ENCODE measurements around the gene LONP2. TPM values are rescaled to one million over a fixed set of nuclear protein-coding genes. Genes with fewer than 3 reads are reported as not detected.

The LONP2 gene
- total and polyA plus RNA-seq, 3 donors from 2014 or later: 36.4 to 51.7 (median 51.1) TPM

DNA sequence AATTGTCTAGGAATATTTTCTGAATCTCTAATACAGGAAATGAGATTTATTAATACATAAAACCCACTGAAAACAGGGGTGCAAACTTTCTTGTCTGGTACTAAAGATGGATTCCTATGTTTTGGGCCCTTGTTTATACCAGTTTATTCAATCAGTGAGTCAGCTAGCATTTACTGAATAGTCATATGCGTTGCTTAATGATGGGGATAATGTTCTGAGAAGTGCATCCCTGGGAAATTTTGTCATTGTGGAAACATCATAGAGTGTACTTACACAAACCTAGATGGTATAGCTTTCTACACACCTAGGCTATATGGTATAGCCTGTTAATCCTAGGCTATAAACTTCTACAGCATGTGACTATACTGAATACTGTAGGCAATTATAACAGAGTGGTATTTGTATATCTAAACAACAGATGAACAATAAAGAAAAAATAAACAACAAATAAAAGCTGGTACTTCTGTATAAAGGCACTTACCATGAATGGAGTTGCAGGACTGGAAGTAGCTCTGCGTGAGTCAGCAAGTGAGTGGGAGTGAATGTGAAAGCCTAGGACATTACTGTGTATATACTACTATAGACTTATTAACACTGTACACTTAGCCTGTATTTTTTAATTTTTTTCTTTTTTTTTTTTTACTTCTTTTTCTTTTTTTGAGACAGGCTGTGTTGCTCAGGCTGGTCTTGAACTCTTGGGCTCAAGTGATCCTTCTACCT, 77.4 kb downstream of the LONP2 start:
- intact Hi-C loops (cut with DNase I; ENCODE audit: low total_unique reads): no loop called here
- DNase-seq: no peak
- WGBS, 2 donors: 83 to 90% methylated on average over 2 of the region's 2 CpGs

DNA sequence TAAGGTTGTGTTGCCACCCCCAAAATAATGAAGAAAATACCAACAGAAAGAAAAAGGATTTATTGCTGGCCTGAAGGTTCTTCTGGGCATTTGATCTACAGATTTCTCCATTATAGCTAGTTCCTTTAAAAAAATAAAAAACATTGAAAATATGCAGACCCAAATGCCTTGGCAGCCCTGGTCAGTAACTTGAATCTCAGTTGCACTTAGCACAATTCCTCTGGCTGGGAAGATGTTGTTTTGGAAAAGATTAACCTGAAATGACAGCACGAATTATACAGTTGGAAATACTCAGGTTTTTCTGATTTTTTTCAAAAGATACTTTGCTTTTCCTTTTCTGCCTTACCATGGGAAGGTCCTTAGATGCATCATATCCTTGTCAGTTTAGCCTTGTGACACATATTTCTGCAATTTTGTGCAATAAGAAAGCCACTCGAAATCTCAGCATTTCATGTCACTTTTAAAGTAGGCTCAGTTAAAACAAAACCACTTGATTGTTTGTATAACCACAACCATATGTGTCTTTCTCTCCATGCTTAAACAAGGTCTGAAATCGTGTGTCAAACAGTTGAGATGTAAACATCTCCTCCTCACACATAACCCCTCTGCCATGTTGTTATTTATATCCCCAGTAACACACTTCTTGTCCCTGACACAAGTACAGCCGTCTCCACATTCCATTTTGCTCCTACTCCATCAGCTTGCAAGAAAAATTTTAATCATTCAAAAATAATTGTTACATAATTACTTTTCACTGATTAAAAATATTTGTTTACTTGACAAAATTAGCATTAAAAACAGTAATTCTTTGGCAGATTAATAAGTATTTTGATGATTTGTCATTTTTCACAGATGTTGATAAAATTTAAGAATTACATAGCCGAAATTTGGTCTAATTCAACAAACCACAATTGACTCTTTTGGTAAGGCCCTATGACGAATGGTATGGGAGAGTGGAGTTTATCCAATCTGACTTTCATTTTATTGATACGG, 80.0 kb downstream of the LONP2 start:
- Histone ChIP-seq H3K36me3 (ENCODE audit: low read depth, missing control alignments) (no peaks in the 10 kb centered on the region), H3K4me3 (no peak overlapping the region), H3K27me3 (no peaks in the 10 kb centered on the region), H3K4me1 (no peaks in the 10 kb centered on the region), H3K27ac (no peak overlapping the region), H3K9me3 (no peaks in the 10 kb centered on the region)
- intact Hi-C loops (cut with DNase I; ENCODE audit: low total_unique reads): no loop called here
- TF ChIP-seq POLR2A (IDR thresholded peaks at IDR 0.05): no peak
- TF ChIP-seq, protein P1, sequence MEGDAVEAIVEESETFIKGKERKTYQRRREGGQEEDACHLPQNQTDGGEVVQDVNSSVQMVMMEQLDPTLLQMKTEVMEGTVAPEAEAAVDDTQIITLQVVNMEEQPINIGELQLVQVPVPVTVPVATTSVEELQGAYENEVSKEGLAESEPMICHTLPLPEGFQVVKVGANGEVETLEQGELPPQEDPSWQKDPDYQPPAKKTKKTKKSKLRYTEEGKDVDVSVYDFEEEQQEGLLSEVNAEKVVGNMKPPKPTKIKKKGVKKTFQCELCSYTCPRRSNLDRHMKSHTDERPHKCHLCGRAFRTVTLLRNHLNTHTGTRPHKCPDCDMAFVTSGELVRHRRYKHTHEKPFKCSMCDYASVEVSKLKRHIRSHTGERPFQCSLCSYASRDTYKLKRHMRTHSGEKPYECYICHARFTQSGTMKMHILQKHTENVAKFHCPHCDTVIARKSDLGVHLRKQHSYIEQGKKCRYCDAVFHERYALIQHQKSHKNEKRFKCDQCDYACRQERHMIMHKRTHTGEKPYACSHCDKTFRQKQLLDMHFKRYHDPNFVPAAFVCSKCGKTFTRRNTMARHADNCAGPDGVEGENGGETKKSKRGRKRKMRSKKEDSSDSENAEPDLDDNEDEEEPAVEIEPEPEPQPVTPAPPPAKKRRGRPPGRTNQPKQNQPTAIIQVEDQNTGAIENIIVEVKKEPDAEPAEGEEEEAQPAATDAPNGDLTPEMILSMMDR (IDR thresholded peaks at IDR 0.05): no peak
- DNase-seq: no peak
- 81 to 84% methylated on average over 7 of the region's 7 CpGs for WGBS, 2 donors

More for the DNA sequence above, 77.4 kb downstream of the LONP2 start:
- no peak overlapping the region for H3K4me3 ChIP-seq
- no peak for TF ChIP-seq POLR2A (IDR thresholded peaks at IDR 0.05)
- TF ChIP-seq, protein P1 (IDR thresholded peaks at IDR 0.05): no peak
- no peaks in the 10 kb centered on the region for H3K36me3 ChIP-seq (ENCODE audit: low read depth, missing control alignments)
- H3K9me3 ChIP-seq: no peaks in the 10 kb centered on the region
- no peak overlapping the region for H3K27ac ChIP-seq
- H3K4me1 ChIP-seq: no peaks in the 10 kb centered on the region
- H3K27me3 ChIP-seq: no peaks in the 10 kb centered on the region

DNA sequence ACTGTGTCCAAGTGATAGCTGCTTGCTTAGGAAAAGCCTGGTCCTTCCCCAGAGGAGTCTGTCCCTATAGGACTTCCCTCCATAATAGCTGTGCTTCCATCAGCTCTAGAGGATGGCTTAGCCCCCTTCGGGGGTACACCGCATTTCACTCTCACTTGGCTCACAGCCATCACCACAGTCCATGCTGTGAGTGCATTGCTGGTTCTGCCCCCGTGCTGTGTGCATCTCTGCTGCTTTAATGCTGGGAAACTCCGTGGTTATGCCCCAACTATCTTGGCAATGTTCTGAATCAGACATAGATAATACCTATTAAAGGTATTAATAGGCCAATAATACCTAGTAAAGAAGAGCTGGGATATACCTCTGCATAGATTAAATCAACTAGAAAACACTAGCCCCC, 82.8 kb downstream of the LONP2 start:
- Histone ChIP-seq H3K27ac (no peak overlapping the region), H3K4me1 (no peaks in the 10 kb centered on the region), H3K4me3 (no peak overlapping the region), H3K36me3 (ENCODE audit: low read depth, missing control alignments) (no peaks in the 10 kb centered on the region), H3K9me3 (no peaks in the 10 kb centered on the region), H3K27me3 (no peaks in the 10 kb centered on the region)
- intact Hi-C loops (cut with DNase I; ENCODE audit: low total_unique reads): no loop called here
- 80 to 90% methylated on average over 4 of the region's 4 CpGs for WGBS, 2 donors
- DNase-seq: no peak
- TF ChIP-seq POLR2A (IDR thresholded peaks at IDR 0.05): no peak
- TF ChIP-seq, protein P1 (IDR thresholded peaks at IDR 0.05): no peak

DNA sequence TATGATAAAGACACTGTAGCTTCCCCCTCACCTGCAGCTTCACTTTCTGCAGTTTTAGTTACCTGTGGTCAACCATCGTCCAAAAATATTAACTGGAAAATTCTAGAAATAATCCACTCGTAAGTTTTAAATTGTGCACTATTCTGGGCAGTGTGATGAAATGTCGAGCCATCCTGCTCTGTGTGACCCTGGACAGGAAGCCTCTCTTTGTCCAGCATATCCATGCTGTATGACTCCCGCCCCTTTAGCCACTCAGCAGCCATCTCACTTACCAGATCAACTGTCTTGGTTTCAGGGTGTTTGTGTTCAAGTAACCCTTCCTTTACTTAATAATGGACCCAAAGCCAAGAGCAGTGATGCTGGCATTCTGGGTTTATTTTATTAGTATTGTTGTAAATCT, 85.0 kb downstream of the LONP2 start:
- no peak overlapping the region for H3K27ac ChIP-seq
- no peak for TF ChIP-seq POLR2A (IDR thresholded peaks at IDR 0.05)
- TF ChIP-seq, protein P1 (IDR thresholded peaks at IDR 0.05): no peak
- no peaks in the 10 kb centered on the region for H3K4me1 ChIP-seq
- no peaks in the 10 kb centered on the region for H3K9me3 ChIP-seq
- intact Hi-C loops (cut with DNase I; ENCODE audit: low total_unique reads): no loop called here
- DNase-seq: no peak
- no peaks in the 10 kb centered on the region for H3K27me3 ChIP-seq
- 89 to 90% methylated on average over 4 of the region's 4 CpGs for WGBS, 2 donors
- no peak overlapping the region for H3K4me3 ChIP-seq
- H3K36me3 ChIP-seq (ENCODE audit: low read depth, missing control alignments): no peaks in the 10 kb centered on the region
